Hippocampal formation (tissue), 2 donors: ENCODE data around the gene GUCA2A.
A peak's percentile ranks its signal among the peaks of the same experiment; 100 is the strongest.

Experiments used
- DNase-seq, 2 donors: peaks; one replicate each; lab custom pipeline; 2025; lab: John Stamatoyannopoulos, UW

Gene GUCA2A

DNA sequence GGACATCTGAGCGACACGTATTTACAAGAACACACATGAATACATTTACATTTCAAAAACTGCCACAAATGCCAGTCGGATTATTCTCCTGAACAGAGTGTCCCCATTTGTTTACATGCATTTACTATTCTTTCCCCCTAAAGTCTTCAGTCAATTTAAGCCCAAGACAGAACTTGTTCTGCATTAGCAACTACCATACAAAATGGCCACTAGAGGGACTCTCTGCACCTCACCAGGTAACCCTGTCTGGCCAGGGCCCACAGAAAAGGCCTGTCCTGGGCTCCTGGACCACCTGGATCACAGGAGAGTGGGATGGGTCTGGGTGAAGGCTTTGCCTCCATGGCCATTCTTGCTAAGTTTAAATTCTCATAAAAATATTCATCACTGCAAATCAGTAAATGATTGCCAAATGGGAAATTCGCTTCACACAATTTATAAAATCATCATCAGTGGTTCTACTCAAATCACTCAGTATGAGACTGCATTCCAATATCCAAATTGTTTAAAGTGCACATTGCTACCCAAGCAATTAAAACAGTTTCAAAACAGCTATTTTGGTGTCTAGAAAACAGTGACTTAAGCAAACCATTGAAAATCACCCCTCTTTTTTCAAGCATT is 12.5 kb upstream of the GUCA2A start:
- peak; percentile 21 to 34 for DNase-seq

DNA sequence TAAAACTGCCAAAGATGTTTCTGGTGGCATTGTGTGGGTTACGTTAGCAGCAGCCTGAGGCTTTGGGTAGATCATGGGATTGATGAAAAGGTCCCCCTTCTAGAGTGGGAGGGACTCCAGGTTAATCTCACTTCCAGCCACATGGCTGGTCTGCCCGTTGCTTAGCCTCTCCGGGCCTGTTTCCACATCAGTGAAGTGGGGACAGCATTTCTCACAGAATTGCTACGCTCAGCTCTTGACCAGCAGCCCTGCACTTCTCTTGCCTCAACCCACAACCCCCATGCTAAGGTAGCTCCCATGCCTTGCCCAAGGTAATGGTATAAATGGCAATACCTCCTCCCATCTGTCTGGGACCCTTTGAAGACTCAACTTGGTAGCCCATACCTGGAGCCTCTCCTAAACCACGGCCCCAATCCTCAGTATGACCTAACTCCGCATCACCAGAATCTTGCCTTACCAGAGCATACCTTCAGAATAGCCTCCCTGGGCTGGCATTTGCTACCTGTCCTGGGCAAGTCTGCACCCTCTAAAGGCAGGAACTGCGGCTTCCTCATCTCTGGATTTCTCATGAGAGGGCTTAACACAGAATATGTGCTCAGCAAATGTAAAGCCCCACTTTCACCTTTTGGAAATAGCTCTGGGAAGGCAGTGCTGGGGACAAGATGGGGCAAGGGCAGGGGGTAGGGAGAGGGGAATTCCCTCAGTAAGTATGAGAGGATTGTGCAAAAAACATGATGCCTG is 10.9 kb upstream of the GUCA2A start:
- DNase-seq: no peak

DNA sequence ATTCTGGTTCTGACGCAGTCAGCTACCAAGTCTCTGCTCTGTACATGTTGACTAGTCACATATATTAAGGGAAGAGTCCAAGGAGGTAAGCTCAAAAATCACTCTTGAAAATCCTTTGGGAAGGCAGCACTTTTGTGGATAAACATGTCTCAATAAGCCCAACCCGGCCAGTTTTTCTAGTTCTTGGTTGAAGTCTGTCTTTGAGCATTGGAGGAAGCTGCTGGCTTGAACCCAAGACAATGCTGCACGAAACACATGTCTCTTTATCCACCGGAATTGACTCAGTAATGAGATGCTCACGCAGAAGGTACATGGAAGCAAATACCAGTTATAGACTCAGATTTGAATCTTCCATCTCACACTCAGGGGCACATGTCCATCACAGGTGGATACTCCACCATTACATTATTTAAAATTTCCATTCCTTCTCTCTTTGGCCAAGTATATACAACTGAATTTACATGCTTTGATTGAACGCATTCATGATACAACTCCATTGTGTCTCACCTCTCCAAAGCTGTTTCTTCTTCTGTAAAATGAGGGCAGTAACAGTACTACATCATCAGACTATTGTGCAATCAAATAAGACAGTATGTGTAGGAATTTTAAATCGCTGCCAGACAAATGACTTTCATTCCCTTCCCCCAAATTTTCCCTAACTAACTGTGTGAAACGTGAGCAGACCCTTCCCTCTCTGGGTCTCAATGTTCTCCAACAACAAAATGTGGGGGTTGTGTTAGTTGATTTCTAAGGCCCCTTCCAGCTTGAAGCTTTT is 9.6 kb upstream of the GUCA2A start:
- no peak for DNase-seq

DNA sequence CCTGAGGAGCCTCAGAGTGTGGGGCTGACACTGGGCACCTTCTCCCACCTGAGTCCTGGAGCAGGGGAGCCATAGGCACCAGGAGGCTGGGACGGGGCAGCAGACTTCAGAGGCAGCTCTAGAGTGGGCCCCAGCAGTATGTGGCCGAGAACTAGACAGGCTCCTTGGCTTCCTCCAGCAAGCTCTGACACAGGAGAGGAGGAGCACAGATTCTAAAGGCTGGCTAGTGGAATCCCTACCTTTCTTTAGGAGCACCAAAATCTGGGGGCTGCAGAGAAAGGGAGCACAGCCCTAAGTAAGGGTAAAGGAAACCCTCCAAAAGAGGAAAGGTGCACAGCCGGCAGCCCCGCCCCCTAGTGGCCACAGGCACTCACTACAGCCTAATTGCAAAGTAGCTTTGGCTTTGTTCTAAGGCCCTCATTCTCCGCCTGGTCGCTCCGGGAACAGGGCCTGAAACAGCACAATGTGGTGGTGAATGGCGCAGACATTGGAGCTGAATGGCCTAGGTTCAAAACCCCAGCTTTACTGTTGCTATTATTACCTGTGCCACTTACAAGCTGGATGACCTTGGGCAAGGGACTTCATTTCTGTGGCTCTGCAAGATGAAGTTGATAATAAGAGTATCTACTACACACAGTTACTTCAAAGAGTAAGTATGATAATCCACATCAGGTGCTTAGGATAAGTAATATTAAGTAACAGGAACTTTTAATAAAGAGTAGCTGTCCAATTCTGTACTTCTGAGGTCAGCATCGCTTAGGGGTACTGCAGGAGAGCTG is 8.8 kb upstream of the GUCA2A start:
- peak; percentile 37 to 50 for DNase-seq

DNA sequence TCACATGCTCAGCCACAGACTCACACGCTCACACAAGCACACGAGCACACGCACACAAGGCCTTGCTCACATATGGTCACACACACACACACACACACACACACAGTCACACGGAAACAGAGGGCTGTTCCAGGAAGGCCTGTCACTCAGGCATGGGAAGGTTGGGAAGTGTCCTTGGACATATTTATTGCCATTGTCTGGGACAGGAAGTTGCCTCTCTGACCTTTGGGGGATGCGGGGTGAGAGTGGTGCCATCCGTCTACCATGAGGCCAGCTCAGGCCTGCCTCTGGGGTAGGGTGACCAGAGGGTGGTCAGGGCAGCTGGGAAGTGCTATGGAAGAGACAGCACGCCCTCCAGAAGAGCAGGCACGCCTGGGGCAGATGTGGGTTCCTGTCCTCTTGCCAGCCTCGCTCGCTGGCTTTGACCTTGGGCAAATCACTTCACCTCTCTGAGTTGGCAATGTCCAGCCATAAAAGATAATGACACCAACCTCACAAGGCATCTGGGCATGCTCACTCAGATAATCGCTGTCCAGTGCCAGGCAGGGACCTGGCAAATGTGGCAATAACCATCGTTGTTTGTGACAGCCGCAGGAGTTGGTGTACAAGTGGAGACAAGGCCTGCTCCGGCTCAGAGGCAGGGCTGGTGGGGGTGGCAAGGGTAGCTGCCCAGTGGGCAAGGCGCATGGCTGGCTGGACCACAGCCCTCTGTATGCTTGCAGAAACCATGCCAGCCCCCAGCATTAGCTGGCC is 8.0 kb upstream of the GUCA2A start:
- no peak for DNase-seq

DNA sequence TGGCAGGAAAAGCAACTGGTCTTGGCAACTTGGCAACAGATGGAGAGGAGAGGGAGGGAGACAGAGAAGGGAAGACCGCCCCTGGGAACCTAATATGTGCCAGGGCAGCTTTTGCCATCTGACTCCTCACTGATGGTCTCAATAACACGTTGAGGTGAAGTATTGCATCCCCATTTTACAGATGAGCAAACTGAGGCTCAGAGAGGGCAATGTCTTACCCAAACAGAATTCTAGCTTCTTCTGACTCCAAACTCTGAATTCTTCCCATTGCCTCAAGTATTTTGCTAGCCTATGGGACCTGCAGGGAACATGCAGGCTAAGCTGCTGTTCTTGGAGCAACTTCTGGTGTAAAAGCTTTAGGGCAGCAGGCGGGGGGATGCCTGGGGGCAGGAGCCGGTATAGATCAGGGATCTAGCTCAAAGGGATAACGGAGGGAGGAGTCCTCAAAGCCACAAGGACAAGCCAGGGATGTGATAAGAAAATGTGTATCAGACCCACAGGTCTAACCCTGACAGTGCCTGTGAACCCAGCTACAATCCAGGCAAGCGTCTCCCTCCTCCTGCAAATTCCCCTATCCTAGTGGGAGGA is 7.2 kb upstream of the GUCA2A start:
- no peak for DNase-seq

DNA sequence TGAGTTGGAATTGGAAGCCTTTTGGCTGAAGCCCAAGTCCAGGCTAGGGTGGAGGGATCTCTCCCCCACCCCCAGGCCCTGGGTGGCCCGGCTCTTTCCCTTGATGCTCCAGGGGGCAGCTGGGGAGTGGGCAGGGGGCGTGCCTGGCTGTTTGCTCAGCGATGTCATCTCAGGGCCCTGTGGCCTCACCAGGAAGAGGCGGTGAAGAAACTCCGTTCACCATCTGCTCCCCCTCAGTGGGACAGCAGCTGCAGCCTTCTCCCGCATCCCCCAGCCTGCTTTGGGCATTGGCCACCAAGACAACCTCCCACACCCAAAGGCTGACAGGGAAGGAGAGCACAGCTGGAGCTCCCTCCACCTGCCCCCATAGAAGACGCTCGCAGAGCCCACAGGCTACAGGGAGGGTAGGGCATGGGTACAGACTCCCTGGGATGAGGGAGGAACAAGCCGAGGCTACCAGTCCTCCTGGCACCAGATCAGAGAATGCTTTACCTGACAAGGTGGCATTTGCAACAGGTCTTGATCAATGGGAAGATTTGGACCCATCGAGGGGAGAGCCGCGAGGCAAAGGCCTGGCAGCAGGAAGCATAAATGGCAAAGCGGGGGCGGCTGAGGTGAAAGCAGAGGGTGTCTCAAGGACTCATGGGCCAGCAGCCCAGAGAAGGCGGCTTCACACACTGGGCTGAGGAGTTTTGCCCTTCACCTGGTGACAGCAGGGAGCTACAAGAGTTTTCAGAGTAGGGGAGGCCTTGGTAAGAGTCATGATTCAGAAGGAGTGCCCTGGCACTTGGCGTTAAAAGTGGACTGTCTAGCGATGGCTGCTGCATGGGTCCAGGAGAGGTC is 6.5 kb upstream of the GUCA2A start:
- no peak for DNase-seq

DNA sequence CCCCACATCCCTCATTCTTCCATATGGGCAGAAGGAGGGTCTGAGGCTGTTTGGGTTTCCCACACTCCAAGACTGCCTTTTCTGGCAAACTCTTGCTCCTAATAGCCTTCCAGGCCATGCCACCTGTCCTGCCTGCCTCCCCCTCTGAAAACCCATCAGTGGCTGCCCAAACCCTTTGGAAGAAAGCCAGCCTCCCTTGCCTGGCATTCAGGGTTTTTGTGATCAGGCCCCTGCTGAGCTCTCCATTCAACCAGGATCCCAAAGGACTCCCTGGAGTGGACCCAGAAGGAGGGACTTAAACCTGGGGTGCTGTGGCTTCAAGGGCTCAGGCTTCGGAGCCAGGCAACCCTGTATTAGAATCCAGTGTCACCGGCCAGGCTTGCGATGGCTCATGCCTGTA is 4.2 kb upstream of the GUCA2A start:
- no peak for DNase-seq

DNA sequence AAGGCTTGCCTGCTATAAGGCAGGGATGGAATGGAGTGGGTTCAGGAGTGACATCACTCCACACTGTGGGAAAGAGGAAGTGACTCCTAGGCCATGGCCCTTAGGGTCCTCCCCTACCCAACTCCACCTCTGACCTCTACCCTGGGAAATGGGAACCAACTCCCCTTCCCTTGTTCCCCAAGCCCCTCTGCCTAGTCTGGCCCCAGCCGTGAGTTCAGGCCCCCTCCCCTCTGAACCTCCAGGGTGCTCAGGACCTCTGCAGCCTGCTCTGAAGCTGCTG is 3.8 kb upstream of the GUCA2A start:
- no peak for DNase-seq

DNA sequence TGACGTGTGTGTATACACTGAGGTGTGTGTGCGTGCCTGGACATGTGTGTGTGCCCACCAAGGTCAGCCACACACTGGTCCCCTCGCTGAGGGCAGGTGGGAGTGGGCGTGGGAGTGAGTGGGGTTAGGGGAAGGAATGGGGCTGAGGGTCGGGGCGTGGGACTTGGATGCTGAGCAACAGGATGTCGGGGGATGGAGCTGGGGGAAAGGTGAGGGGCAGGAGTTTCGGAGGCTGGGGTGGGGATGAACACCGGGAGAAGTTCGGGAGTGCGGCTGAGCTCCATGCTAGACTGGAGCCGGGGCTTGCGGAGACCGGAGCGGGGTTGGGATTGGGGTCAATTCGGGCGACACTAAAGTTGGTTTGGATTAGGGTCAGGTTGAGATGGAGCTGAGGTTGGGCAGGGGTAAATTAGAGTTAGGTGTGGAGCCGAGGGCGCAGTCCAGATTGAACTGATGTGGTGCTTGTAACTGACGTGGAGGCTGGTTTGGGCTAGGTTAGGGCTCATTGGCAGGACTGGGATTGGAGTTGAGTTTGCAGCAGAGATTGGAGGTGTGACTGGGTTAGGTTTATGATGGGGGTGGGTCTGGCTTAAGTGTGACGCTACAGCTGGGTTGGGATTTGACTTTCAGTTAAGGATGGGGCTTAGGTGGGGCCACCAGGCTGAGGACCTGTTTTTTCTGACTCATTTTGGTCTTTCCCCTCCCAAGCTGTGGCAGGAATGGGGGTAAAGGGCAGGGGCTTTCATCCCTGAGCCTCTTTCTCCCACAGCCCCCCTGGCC is 3.3 kb upstream of the GUCA2A start:
- DNase-seq: no peak

DNA sequence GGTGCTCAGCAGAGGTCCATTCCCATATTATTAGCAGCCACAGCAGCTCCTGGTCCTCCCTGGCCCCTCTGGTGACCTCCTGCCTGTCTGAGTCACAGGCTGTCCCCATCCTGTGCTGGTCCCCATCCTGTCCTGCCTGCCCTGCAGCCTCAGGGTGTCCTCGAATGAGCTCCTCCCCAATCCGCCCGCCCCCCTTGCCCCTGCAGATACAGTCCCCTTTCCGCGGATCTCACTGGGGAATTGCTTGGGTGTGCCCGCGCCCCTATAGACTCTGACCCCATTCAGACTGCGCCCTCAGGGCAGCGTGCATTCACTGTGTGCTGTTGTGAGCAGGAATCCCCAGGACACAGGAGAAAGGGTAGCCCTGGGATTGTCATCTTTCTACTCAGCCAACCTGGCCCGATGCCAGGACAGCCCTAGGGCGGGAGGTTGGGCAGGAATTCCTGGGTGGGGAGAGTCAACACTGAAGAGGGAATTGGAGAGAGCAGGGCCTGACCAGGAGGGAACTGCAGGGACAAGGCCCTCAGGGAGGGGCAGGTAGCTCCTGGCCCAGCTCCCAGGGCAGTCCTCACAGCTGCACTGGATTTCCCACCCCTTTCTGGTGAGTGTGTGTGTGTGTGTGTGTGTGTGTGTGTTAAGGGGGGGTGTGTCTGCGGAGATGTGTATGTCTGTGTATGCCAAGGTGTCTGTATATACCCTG is 1.1 kb upstream of the GUCA2A start:
- DNase-seq: no peak

DNA sequence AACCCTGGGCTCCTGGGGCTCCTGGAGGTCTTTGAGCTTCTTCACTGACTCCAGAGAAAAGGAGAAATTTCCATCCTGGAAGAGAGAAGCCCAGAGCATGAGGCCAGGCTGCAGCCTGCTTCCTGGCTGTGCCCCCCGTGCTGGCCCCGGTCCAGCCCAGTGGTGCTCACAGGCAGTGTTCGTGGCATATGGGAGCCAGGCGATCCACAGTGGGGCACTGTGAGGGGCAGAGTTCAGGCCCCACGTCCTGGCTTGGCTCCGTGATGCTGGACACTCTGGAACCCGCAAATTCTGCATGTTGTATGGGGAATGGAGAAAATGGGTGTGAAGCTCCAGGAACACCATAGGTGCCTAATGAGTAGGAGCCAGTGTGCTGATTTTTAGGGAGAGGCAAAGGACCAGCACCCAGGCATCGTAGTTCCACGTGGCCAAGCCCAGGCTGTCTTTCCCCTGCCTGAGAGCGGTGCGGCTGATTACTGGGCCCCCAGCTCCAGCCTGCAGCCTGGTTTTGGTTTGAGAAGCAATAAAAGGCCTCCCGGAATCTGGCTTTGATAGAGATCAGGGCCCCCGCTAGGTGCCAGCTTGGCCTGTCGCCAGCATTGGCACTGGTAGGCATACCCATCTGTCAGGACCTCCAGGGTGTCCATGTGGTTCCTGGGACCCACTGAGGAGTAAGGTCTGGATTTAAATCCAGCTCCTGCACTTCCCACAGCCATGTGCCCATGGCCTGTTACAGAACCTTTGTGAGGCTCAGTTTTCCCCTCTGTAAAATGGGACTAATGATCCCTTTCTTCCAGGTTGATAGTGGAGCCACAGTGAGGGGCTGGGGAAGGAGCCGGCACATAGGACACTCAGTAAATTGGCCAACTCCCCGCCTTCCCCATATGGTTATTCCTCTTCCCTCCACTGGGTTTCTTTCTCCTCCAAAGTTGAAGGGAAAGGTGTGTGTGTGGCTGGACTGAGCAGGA is 725 bp downstream of the GUCA2A start:
- DNase-seq: no peak

DNA sequence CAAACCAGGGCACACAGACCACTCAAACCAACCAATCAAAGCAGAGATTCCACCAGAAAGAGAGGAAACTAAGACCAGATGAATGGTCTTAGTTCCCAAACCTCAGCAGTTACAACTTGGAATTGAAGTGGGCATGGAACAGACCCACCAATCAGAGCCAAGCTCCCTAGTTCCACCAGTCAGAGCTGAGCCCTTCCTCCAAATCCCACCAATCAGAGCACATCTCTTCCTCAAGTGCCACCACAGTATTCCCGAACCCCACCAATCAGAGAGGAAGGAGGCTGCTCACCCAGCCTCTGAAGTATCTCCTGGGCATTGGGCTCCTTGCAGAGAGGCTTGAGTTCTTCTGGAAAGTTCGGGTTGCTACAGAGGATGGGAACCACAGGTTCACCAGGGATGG is 1.4 kb downstream of the GUCA2A start:
- DNase-seq: no peak

DNA sequence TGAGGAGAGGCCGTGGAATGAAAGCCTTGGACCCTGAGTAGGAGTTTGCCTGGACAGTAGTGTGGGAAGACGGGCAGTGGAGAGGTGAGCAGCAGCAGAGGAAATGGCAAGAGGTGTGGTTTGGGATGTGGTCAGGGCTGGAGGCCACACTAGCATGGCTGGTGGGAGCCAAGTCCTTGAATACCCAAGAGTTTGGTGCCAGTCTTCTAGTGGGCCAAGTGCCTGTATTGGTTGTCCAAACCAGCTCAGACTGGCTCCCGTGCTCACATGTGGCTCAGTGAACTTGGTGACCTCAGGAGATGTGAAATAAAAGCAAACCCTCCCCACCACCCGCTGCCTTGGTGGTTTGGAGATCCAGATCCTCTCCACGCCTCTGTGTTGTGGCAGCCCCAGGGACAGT is 2.4 kb downstream of the GUCA2A start:
- DNase-seq: no peak

DNA sequence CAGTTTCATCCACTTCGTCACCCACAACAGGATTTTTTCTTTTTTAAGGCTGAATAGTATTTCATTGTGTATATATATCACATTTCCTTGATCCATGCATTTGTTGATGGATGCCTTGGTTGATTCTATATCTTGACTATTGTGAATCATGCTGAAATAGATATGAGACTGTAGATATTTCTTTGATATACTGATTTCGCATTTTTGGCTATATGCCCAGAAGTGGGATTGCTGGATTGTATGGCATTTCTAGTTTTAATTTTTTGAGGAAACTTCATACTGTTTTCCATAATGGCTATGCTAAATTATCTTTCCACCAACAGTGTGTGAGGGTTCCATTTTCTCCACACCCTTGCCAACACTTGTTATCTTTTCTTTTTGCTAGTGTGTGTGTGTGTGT is 6.4 kb downstream of the GUCA2A start:
- DNase-seq: no peak

DNA sequence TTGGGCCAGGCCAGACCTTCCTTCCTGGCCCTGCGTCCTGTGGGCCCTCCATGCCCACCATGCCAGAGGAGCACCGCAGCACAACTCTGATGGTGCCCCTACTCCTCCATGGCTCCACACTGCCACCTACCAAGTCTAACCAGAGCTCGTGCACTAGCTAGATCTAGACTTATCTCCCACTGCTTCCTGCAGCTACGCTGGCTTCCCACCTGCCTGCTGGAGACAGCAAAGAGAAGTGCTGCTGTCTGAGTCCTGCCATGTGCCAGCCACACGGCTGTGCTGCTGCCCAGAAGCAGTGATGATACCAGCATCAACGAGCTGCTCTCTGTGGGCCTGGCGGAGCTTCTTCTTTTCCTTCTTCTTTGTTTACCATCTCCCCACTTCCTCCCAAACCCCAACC is 6.9 kb downstream of the GUCA2A start:
- no peak for DNase-seq

DNA sequence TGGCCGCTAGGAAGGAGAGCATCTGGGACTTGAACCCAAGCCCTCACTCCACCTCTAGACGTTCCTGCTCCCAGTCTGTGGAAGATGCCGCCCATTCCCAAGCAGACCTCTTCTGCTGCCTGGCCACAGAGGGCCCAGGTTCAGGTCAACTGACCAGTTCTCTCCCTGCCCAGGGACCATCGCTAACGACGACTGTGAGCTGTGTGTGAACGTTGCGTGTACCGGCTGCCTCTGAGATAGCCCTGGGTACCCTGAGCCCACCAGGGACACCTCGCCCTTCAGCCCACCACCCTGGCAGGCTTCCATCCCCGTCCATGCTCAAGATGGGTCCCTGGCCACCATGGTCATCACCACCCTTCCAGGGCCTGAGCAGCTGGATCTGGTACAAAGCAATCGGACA is 9.2 kb downstream of the GUCA2A start:
- no peak for DNase-seq

DNA sequence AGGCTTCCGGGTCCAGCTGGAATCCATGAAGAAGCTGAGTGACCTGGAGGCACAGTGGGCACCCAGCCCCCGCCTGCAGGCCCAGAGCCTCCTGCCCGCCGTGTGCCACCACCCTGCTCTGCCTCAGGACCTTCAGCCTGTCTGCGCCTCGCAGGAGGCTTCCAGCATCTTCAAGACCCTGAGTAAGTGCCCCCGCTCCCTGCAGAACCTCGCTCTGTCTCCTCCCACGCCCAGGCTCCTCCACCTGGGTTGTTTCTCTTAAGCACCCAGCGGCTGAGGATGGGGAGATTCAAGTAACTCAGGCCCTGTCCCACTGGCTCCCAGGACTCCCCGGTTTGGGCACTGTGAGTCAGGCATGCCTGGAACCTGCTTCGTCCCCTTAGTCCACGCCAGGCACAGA is 9.9 kb downstream of the GUCA2A start:
- no peak for DNase-seq
